MM.1S (cell line): ENCODE results near the gene CCL19.
"Not testable (repeated sequence)": the region's sequence is repeated elsewhere in the genome, so short reads cannot be mapped to it uniquely, and the experiment has no call there.

Experiments used
- DNase-seq: peaks from one replicate; pipeline ENCODE4 v3.0.0-alpha.2; 2015
- H2AFZ ChIP-seq: fragments of 300-600 bp; sonication (generic); 2 replicates; pipeline ENCODE4 v1.6.0; 2016; ENCODE audit warnings: antibody characterized with exemption, low read length
- H3F3A ChIP-seq: fragments of 300-600 bp; sonication (generic); 2 replicates; pipeline ENCODE4 v1.6.1; 2016; ENCODE audit warnings: mild to moderate bottlenecking, antibody characterized with exemption, low read length, moderate library complexity, mixed read lengths; ENCODE audit not compliant: insufficient read depth
- H3K27ac ChIP-seq: fragments of 300-600 bp; sonication (generic); 2 replicates; pipeline ENCODE4 v1.5.1; 2016; ENCODE audit warnings: mild to moderate bottlenecking, low read length
- H3K27me3 ChIP-seq: fragments of 300-600 bp; sonication (generic); replicated peaks from 2 replicates; pipeline ENCODE4 v1.6.0; 2016; ENCODE audit warnings: low read length; ENCODE audit not compliant: insufficient read depth
- H3K36me3 ChIP-seq: fragments of 300-600 bp; sonication (generic); replicated peaks from 2 replicates; pipeline ENCODE4 v1.6.1; 2016; ENCODE audit warnings: mild to moderate bottlenecking, low read length, mixed read lengths; ENCODE audit not compliant: insufficient read depth
- H3K4me1 ChIP-seq: fragments of 300-600 bp; sonication (generic); 2 replicates; pipeline ENCODE4 v1.6.1; 2016; ENCODE audit warnings: low read length, mixed read lengths
- H3K4me2 ChIP-seq: fragments of 300-600 bp; sonication (generic); 2 replicates; pipeline ENCODE4 v1.6.0; 2016; ENCODE audit warnings: low read depth, low read length
- H3K4me3 ChIP-seq: fragments of 300-600 bp; sonication (generic); 2 replicates; pipeline ENCODE4 v1.5.1; 2016; ENCODE audit warnings: low read length, mixed read lengths
- H3K79me2 ChIP-seq: fragments of 300-600 bp; sonication (generic); 2 replicates; pipeline ENCODE4 v1.6.1; 2016; ENCODE audit warnings: mixed run types, low read length, mixed read lengths
- H3K9ac ChIP-seq: fragments of 300-600 bp; sonication (generic); 2 replicates; pipeline ENCODE4 v1.6.1; 2016; ENCODE audit warnings: low read length, mixed read lengths
- H3K9me2 ChIP-seq: fragments of 300-600 bp; sonication (generic); replicated peaks from 2 replicates; pipeline ENCODE4 v1.6.1; 2016; ENCODE audit warnings: mild to moderate bottlenecking, low read length, mixed read lengths; ENCODE audit not compliant: insufficient read depth
- H3K9me3 ChIP-seq: fragments of 300-600 bp; sonication (generic); replicated peaks from 2 replicates; pipeline ENCODE4 v1.6.1; 2016; ENCODE audit warnings: mild to moderate bottlenecking, low read length, mixed read lengths; ENCODE audit not compliant: insufficient read depth
- H4K20me1 ChIP-seq: fragments of 300-600 bp; sonication (generic); 2 replicates; pipeline ENCODE4 v1.6.1; 2016; ENCODE audit warnings: mild to moderate bottlenecking, low read length, moderate library complexity, mixed read lengths; ENCODE audit not compliant: insufficient read depth
- CTCF ChIP-seq: fragments of 300-600 bp; sonication (generic); IDR thresholded peaks from 2 replicates; pipeline ENCODE4 v1.5.1; 2016; ENCODE audit warnings: antibody characterized with exemption, low read length, mixed read lengths
- EZH2 ChIP-seq: fragments of 300-600 bp; sonication (generic); optimal IDR thresholded peaks from 2 replicates; pipeline ENCODE3; 2017; ENCODE audit warnings: low read depth, mild to moderate bottlenecking, antibody characterized with exemption, low read length, mixed read lengths
- EZH2phosphoT487 ChIP-seq: fragments of 300-600 bp; sonication (generic); IDR thresholded peaks from 2 replicates; pipeline ENCODE4 v1.6.1; 2018; ENCODE audit warnings: antibody characterized with exemption, low read length

Gene CCL19

GRCh38 chr9:34732886-34733285 lies 41.8 kb upstream of the CCL19 start:
- Histone ChIP-seq H4K20me1 (no peaks in the 10 kb centered on the region), H3K79me2 (no peaks in the 10 kb centered on the region), H3K4me1 (no peaks in the 10 kb centered on the region), H3K4me2 (no peak overlapping the region), H3K4me3 (no peak overlapping the region), H3F3A (no peaks in the 10 kb centered on the region), H3K27me3 (no peaks in the 10 kb centered on the region), H3K9ac (no peak overlapping the region), H3K36me3 (no peaks in the 10 kb centered on the region), H3K9me3 (no peaks in the 10 kb centered on the region), H3K9me2 (no peaks in the 10 kb centered on the region), H2AFZ (no peak overlapping the region), H3K27ac (no peak overlapping the region)
- DNase-seq, result no peak
- TF ChIP-seq EZH2phosphoT487 (no peak), EZH2 (no peak), CTCF (no peak)

- Histone ChIP-seq H4K20me1 (no peaks in the 10 kb centered on the region), H3K4me2 (no peak overlapping the region), H3K36me3 (no peaks in the 10 kb centered on the region), H3K4me3 (no peak overlapping the region), H3K27me3 (no peaks in the 10 kb centered on the region), H3K27ac (no peak overlapping the region), H3K9me2 (no peaks in the 10 kb centered on the region), H2AFZ (no peak overlapping the region), H3K79me2 (no peaks in the 10 kb centered on the region), H3K9me3 (no peaks in the 10 kb centered on the region), H3F3A (no peaks in the 10 kb centered on the region), H3K4me1 (no peaks in the 10 kb centered on the region), H3K9ac (no peak overlapping the region)
- DNase-seq, result no peak
- TF ChIP-seq CTCF (no peak), EZH2 (no peak), EZH2phosphoT487 (no peak)
These were observed 41.4 kb upstream of the CCL19 start for GRCh38 chr9:34732478-34732877.

GRCh38 chr9:34723141-34723540 lies 32.1 kb upstream of the CCL19 start:
- DNase-seq, result no peak
- H3K4me2 ChIP-seq, result no peak overlapping the region
- H3K27me3 ChIP-seq, result no peaks in the 10 kb centered on the region
- H3K9me3 ChIP-seq, result no peaks in the 10 kb centered on the region
- H3F3A ChIP-seq, result no peaks in the 10 kb centered on the region
- no peak overlapping the region for H3K4me3 ChIP-seq
- no peak overlapping the region for H3K9ac ChIP-seq
- H2AFZ ChIP-seq, result no peak overlapping the region
- TF ChIP-seq EZH2phosphoT487, result no peak
- TF ChIP-seq EZH2, result no peak
- no peak for TF ChIP-seq CTCF
- H3K4me1 ChIP-seq, result no peaks in the 10 kb centered on the region
- no peaks in the 10 kb centered on the region for H3K79me2 ChIP-seq
- H3K36me3 ChIP-seq, result no peaks in the 10 kb centered on the region
- no peaks in the 10 kb centered on the region for H3K9me2 ChIP-seq
- no peaks in the 10 kb centered on the region for H4K20me1 ChIP-seq
- no peak overlapping the region for H3K27ac ChIP-seq

- not testable (repeated sequence) for H3F3A ChIP-seq, H3K27ac ChIP-seq, H3K9ac ChIP-seq, H4K20me1 ChIP-seq, H3K4me1 ChIP-seq, H3K9me3 ChIP-seq, H3K4me3 ChIP-seq, DNase-seq, H2AFZ ChIP-seq, H3K27me3 ChIP-seq, H3K9me2 ChIP-seq, H3K79me2 ChIP-seq, H3K4me2 ChIP-seq, H3K36me3 ChIP-seq
These were observed 28.6 kb upstream of the CCL19 start for GRCh38 chr9:34719769-34720025.
